NB4 (cell line): ENCODE measurements around the gene PAXIP1.
A peak's percentile ranks its signal among the peaks of the same experiment; 100 is the strongest.
"Not testable (repeated sequence)": the region's sequence is repeated elsewhere in the genome, so short reads cannot be mapped to it uniquely, and the experiment has no call there.

Experiments used
- DNase-seq: peaks from one replicate; pipeline ENCODE4 v3.0.0; 2010; ENCODE audit warnings: low read depth
- H3K4me3 ChIP-seq: one replicate; pipeline ENCODE4 v1.5.1; 2011; ENCODE audit warnings: mild to moderate bottlenecking, low read depth, low read length, moderate library complexity
- MYC ChIP-seq: IDR thresholded peaks from 2 replicates; pipeline ENCODE4 v1.6.1; 2011; ENCODE audit warnings: low read depth, low read length
- POLR2A ChIP-seq: IDR thresholded peaks from 2 replicates; pipeline ENCODE4 v1.6.1; 2011; ENCODE audit warnings: mild to moderate bottlenecking; ENCODE audit not compliant: insufficient read length; ENCODE audit errors: extremely low read depth
- TF ChIP-seq, protein P1 (sequence below): IDR thresholded peaks from one replicate; pipeline ENCODE4 v1.5.1; 2012; ENCODE audit warnings: low read depth, low read length
- TF ChIP-seq, protein P2 (sequence below): IDR thresholded peaks from 2 replicates; pipeline ENCODE4 v1.6.1; 2011; ENCODE audit warnings: low read depth, low read length

Gene PAXIP1

DNA sequence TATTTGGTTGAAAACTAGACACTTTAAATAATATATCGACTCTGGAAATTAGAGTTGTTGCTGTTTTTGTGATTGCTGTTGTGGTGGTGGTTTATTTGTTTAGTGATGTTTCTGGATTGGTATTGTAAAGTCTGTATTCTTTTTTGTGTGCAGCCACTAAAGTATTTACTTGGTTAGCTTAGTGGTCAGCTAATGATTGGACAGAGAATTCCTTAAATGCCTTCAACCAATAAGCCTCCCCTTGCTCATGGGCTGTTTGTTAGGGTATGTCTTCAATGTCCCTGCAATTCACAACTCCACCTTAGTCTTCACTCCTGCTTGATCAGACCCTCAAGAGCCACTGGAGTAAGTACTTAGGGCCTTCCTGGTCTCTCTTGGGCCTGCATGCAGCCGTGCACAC lies 71.0 kb downstream of the PAXIP1 start:
- no peak for DNase-seq
- TF ChIP-seq, protein P1, sequence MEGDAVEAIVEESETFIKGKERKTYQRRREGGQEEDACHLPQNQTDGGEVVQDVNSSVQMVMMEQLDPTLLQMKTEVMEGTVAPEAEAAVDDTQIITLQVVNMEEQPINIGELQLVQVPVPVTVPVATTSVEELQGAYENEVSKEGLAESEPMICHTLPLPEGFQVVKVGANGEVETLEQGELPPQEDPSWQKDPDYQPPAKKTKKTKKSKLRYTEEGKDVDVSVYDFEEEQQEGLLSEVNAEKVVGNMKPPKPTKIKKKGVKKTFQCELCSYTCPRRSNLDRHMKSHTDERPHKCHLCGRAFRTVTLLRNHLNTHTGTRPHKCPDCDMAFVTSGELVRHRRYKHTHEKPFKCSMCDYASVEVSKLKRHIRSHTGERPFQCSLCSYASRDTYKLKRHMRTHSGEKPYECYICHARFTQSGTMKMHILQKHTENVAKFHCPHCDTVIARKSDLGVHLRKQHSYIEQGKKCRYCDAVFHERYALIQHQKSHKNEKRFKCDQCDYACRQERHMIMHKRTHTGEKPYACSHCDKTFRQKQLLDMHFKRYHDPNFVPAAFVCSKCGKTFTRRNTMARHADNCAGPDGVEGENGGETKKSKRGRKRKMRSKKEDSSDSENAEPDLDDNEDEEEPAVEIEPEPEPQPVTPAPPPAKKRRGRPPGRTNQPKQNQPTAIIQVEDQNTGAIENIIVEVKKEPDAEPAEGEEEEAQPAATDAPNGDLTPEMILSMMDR, result no peak
- no peak for TF ChIP-seq MYC
- TF ChIP-seq POLR2A, result no peak
- TF ChIP-seq, protein P2, sequence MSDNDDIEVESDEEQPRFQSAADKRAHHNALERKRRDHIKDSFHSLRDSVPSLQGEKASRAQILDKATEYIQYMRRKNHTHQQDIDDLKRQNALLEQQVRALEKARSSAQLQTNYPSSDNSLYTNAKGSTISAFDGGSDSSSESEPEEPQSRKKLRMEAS, result no peak
- no peak overlapping the region for H3K4me3 ChIP-seq

DNA sequence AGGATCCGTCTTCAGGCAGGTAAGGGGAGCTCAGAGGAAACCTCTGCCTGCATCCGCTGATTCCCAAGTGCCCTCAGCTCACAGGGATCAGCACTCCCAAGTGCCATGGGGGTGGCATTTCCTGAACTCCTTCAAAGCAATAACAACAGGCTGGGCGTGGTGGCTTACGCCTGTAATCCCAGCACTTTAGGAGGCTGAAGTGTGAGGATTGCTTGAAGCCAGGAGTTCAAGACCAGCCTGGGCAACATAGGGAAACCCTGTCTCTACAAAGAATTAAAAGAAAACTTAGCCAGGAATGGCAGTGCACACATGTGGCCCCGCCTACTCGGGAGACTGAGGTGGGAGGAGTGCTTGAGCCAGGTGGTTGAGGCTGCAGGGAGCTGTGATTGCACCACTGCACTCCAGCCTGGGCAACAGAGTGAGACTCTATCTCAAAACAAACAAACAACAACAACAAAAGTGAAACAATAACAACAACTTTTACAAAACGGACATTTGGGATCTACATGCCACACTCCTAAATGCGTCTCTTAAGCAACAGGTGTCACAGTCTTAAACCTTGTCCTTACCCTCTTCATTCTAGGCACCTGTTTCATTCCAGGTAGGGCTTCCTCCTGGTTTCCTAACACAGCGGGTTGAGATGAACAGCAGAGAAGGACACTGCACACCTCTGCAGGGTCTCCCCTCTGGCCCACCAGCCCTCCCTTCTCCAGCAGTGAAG lies 73.8 kb downstream of the PAXIP1 start:
- DNase-seq, result no peak
- TF ChIP-seq, protein P2, result no peak
- TF ChIP-seq POLR2A (no peak), MYC (no peak)
- TF ChIP-seq, protein P1, result no peak
- peak overlapping the region; percentile 82 for H3K4me3 ChIP-seq

DNA sequence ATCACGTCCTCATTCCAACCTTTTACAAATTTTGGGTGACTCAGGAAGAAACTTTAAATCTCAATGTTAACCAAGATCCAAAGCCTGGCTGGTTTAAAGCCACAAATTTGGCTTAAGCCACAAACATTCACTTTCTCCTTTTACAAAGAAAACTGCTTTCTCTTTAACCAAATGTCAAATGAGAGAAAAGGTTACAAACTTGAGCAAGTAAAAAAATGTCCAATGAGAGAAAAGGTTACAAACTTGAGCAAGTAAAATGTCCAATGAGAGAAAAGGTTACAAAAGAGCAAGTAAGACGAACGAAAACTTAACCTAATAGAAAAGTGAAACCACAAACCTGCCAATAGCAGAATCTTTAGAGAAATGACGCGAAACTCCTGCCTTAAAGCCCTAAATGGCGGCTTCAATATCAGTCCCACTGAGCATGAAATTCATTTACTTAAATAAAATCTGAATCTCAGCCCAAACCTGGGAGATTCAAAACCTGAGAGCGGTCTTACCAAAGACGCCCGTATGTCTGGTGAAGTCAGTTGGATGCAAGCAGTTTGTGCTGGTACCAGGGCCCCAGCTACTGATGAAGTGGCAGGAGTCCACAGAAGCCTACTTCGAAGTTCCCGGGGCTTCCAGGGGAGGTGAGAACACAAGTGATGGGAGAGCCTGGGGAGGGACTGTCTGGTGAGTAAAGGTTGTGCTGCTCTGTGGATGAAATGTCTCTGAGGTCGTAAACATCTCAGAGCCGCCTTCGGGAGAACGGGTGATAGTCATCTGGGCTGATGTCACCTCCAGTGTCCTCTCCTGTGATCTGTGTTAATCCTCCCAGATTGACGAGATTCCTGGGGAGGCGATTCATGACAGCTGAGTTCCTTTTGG lies 74.6 kb downstream of the PAXIP1 start:
- TF ChIP-seq POLR2A, result peak; percentile 31
- TF ChIP-seq, protein P1, result no peak
- DNase-seq, result peak; percentile 92
- H3K4me3 ChIP-seq, result peak overlapping the region; percentile 82

DNA sequence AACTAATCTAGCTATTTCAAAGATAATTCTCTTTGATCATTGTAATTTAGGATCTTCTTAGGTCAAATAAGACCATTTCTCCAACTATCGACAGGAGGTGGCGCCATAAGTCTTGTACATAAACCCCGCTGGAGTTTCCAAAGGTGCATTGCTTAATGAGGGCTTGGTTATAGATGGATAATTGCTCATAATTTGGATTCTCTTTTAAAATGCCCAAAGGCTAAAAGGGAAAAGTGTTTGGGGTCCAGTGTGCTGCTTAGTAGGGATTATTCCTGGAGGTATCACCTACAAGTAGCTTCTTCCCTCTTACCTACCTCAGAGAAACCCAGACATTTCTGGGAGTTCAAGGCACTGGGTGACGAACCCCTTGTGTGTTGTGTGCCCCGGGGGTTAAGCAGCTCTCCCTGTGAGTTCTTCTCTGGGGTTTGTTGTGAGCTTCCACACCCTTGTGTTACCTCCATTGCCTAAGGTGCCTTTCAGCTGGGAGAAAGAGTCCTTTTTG lies 75.2 kb downstream of the PAXIP1 start:
- H3K4me3 ChIP-seq, result peak overlapping the region; percentile 82
- peak; percentile 94 for DNase-seq
- TF ChIP-seq, protein P1, result peak; percentile 63
- TF ChIP-seq, protein P2, result no peak
- no peak for TF ChIP-seq POLR2A

DNA sequence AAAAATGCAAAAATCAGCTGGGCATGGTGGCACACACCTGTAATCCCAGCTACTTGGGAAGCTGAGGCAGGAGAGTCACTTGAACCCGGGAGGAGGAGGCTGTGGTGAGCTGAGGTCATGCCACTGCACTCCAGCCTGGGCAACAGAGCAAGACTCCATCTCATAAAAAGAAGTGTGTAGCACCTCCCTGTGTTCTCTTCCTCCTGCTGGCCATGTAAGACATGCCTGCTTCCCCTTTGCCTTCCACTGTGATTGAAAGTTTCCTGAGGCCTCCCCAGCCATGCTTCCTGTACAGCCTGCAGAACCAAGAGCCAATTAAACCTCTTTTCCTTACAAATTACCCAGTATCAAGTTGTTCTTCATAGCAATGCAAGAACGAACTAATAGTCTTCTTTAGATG lies 80.5 kb downstream of the PAXIP1 start:
- H3K4me3 ChIP-seq, DNase-seq: not testable (repeated sequence)

DNA sequence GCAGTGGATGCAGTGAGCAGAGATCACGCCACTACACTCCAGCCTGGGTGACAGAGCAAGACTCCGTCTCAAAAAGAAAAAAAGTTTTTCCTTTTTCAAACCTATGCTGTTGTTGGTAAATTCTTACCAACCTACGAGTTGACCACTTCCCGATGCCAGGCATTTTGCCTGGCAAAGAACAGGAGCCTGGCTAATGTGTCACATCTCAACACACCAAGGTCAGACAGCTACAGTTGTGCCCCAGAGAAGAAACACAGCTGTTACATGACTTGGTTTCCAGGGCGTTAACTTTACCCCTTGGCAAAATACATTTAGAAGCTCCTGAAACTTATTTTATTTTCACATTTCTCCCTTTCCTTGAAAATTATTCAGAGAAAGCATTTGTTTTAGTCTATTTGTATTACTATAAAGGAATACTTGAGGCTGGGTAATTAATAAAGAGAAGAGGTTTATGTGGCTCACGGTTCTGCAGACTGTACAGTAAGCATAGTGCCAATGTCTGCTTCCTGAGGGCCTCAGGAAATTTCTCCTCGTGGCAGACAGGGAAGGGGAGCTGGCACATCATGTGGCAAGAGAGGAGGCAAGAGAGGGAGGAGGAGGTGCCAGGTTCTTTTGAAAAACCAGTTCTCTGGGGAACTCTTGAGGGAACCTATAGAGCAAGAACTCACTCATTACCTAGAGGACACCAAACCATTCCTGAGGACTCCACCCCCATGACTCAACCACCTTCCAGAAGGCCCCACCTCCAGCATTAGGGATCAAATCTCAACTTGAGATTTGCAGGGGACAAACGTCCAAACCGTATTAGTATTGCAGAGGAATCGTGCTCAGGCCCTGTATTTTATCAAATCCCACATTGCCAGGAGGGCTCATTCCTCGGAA lies 83.3 kb downstream of the PAXIP1 start:
- DNase-seq, result no peak
- H3K4me3 ChIP-seq, result no peak overlapping the region
- TF ChIP-seq, protein P2, result no peak
- TF ChIP-seq, protein P1, result no peak
